Activated CD4-positive, alpha-beta T cell treated with anti-CD3 and anti-CD28 coated beads, Interleukin-2, amount 10 ng/mL, durations not matched to agents 24 days and 14 days (primary cell): ENCODE results near the gene CNIH3. TPM values are rescaled to one million over a fixed set of nuclear protein-coding genes. Genes with fewer than 3 reads are reported as not detected.
A peak's percentile ranks its signal among the peaks of the same experiment; 100 is the strongest.

Source experiments
- DNase-seq: peaks from one replicate; pipeline ENCODE4 v3.0.0; 2022
- H3K27ac Mint-ChIP-seq: one replicate; pipeline ENCODE4 v1.8.0; 2022; ENCODE audit warnings: mild to moderate bottlenecking, mixed read lengths
- H3K27me3 Mint-ChIP-seq: one replicate; pipeline ENCODE4 v1.8.0; 2022; ENCODE audit warnings: mixed read lengths
- H3K36me3 Mint-ChIP-seq: one replicate; pipeline ENCODE4 v1.8.0; 2022; ENCODE audit warnings: low read depth, mild to moderate bottlenecking, mixed read lengths
- H3K4me1 Mint-ChIP-seq: one replicate; pipeline ENCODE4 v1.8.0; 2021; ENCODE audit warnings: mixed read lengths
- H3K4me3 Mint-ChIP-seq: one replicate; pipeline ENCODE4 v1.8.0; 2022; ENCODE audit warnings: mild to moderate bottlenecking, moderate library complexity, mixed read lengths
- H3K9me3 Mint-ChIP-seq: one replicate; pipeline ENCODE4 v1.8.0; 2021; ENCODE audit warnings: mixed read lengths
- intact Hi-C: fragments of 100-400 bp; cut with micrococcal nuclease; formaldehyde crosslinking; loops from one replicate; pipeline ENCODE4 v1.15.1; 2023
- total RNA-seq: library from RNA; stranded (reverse); gene quantifications from 2 replicates; pipeline ENCODE4 v1.2.3, GENCODE V29; 2022

Gene CNIH3
- total RNA-seq, 1 donor from 2014 or later, result 1.1 TPM

- peaks cover 21% of the 10 kb centered on the region for H3K4me1 Mint-ChIP-seq
- intact Hi-C loops, result loop anchor here (5.0 kb wide), 1 partner anchor 128 kb away; no protein-coding TSS in a partner anchor
- no peak for DNase-seq
- H3K9me3 Mint-ChIP-seq, result no peaks in the 10 kb centered on the region
- H3K4me3 Mint-ChIP-seq, result no peak overlapping the region
- H3K36me3 Mint-ChIP-seq, result no peaks in the 10 kb centered on the region
- H3K27me3 Mint-ChIP-seq, result peaks cover 23% of the 10 kb centered on the region
- no peak overlapping the region for H3K27ac Mint-ChIP-seq
These were observed 24.5 kb downstream of the CNIH3 start for GRCh38 chr1:224640587-224640986.

DNA sequence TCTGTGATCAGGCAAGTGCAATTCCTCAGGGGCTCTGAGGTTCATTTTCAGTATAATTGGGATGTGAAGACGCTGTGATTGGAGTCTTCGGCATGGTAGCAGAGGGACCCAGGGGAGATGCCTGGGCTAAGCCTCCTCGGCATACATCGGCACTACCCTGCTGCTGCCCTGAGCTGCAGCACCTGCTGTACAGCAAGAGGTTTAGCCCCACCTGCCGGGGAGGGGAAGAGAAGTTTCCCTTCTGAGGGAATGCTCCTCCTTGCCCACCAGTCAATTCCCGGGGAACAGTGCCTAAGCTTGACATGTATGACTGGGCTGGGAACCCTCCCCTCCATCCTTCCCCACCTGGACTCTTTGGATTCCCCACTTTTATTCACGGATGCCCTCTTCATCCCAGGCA is 24.9 kb downstream of the CNIH3 start:
- DNase-seq, result no peak
- Mint-ChIP-seq H3K27ac (no peak overlapping the region), H3K9me3 (no peaks in the 10 kb centered on the region), H3K4me3 (no peak overlapping the region), H3K27me3 (peaks cover 23% of the 10 kb centered on the region), H3K4me1 (peaks cover 21% of the 10 kb centered on the region), H3K36me3 (no peaks in the 10 kb centered on the region)
- intact Hi-C loops, result loop anchor here (5.0 kb wide), 1 partner anchor 129 kb away; no protein-coding TSS in a partner anchor

DNA sequence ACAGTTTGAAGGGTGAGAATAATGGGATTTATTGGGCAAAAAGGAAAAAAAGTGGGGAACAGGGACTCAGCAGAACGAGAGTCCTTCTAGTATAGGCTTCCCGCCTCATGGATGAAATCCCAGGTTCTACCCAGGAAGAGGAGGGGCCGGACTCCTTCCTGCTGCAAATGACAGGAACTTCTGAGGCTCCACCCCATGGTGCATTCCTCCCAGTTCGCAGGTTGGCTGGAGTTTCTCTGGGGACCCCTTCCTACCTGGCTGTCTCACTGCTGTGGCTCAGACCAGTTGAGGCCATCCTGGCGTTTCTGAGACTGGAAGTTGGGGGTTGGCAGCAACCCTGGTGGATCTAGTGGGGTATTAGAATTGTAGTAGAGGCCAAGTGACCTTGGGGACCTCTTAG is 27.5 kb downstream of the CNIH3 start:
- intact Hi-C loops, result loop anchor here (2.0 to 5.0 kb wide), 2 partner anchors 131 to 207 kb away; no protein-coding TSS in a partner anchor
- H3K36me3 Mint-ChIP-seq, result no peaks in the 10 kb centered on the region
- no peak overlapping the region for H3K27ac Mint-ChIP-seq
- H3K9me3 Mint-ChIP-seq, result no peaks in the 10 kb centered on the region
- H3K27me3 Mint-ChIP-seq, result peaks cover 20% of the 10 kb centered on the region
- DNase-seq, result no peak
- H3K4me3 Mint-ChIP-seq, result no peak overlapping the region
- H3K4me1 Mint-ChIP-seq, result peaks cover 11% of the 10 kb centered on the region

DNA sequence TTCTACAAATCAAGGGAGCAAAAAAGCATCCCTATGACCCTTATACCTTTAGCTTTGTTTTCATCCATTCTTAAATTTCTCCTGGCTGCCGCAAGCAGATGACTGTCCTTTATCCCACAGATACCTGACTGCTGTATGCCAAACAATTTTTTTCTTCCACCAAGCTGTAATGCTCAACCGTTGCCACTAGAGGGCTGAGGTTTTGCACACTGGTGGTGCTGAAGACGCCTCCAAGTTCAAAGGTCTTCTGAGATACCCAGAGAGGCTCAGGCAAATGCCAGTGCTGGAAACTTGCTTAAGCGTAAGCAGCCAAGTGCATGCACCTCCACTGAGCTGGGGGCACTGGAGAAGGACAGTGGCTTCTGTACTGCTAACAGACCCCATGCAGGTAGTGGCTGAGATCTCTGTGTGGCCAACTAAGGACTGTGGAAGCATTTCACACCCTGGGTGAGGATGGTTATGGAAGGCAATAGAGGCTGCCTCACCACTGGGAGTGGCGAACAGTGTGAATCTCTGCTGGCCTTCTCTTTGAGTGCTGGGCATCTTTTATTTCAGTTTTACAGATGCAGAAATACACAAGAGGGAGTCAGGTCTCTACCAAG is 28.5 kb downstream of the CNIH3 start:
- no peak overlapping the region for H3K27ac Mint-ChIP-seq
- H3K4me1 Mint-ChIP-seq, result peaks cover 8% of the 10 kb centered on the region
- peak; percentile 89 for DNase-seq
- no peaks in the 10 kb centered on the region for H3K9me3 Mint-ChIP-seq
- peaks cover 17% of the 10 kb centered on the region for H3K27me3 Mint-ChIP-seq
- no peaks in the 10 kb centered on the region for H3K36me3 Mint-ChIP-seq
- no peak overlapping the region for H3K4me3 Mint-ChIP-seq
- intact Hi-C loops, result loop anchor here (2.0 to 5.0 kb wide), 2 partner anchors 132 to 206 kb away; no protein-coding TSS in a partner anchor

DNA sequence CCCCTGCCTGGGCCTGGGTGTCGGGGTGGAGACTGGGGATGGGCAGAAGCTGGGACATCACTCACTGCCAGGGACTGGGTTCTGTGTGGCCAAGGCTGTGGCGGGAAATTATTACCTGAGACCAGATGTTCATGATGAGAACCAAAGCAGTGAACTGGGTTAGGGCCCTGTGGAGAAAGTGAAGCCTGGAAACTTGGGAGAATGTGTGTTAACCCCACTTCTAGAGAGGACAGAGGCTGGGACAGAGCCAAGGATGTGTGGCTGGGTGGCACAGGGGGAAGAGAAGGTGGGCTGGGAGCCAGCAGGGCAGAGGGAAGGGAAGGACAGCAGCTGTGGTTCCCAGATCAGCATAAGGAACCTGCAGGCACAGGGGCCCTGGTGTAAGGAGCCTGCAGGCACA is 31.3 kb downstream of the CNIH3 start:
- Mint-ChIP-seq H3K4me3 (no peak overlapping the region), H3K9me3 (no peaks in the 10 kb centered on the region), H3K36me3 (no peaks in the 10 kb centered on the region), H3K27me3 (peaks cover 12% of the 10 kb centered on the region), H3K4me1 (no peaks in the 10 kb centered on the region), H3K27ac (no peak overlapping the region)
- intact Hi-C loops, result no loop called here
- DNase-seq, result no peak

- Mint-ChIP-seq H3K4me3 (no peak overlapping the region), H3K4me1 (no peaks in the 10 kb centered on the region), H3K27ac (no peak overlapping the region), H3K36me3 (no peaks in the 10 kb centered on the region), H3K9me3 (no peaks in the 10 kb centered on the region), H3K27me3 (peaks cover 14% of the 10 kb centered on the region)
- intact Hi-C loops, result no loop called here
- DNase-seq, result no peak
These were observed 34.2 kb downstream of the CNIH3 start for GRCh38 chr1:224650290-224650689.

DNA sequence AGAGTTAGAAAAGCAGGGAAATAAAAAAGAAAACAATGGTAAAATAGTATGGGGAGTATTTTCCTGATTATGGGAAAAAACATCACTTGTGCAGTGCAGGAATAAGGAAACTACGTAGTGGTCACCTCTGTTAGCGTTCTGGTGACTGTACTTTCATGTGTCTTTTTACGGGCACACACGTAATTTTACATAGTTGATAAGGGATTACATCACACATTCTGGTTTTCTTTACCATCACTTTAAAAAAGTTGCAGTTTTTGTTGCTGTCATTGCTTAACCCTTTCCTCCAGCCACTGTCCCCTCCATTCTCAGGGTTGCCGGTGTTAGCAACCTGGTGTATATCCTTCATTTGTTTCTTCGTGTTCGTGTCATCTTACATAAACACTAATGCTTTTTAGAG is 35.1 kb downstream of the CNIH3 start:
- no peaks in the 10 kb centered on the region for H3K36me3 Mint-ChIP-seq
- H3K4me3 Mint-ChIP-seq, result no peak overlapping the region
- no peak for DNase-seq
- intact Hi-C loops, result no loop called here
- H3K27ac Mint-ChIP-seq, result no peak overlapping the region
- no peaks in the 10 kb centered on the region for H3K9me3 Mint-ChIP-seq
- no peaks in the 10 kb centered on the region for H3K4me1 Mint-ChIP-seq
- H3K27me3 Mint-ChIP-seq, result peaks cover 14% of the 10 kb centered on the region

- Mint-ChIP-seq H3K27ac (no peak overlapping the region), H3K4me3 (no peak overlapping the region), H3K36me3 (no peaks in the 10 kb centered on the region), H3K9me3 (no peaks in the 10 kb centered on the region), H3K4me1 (no peaks in the 10 kb centered on the region), H3K27me3 (peaks cover 24% of the 10 kb centered on the region)
- intact Hi-C loops, result no loop called here
- DNase-seq, result no peak
These were observed 40.3 kb downstream of the CNIH3 start for GRCh38 chr1:224656392-224656791.

DNA sequence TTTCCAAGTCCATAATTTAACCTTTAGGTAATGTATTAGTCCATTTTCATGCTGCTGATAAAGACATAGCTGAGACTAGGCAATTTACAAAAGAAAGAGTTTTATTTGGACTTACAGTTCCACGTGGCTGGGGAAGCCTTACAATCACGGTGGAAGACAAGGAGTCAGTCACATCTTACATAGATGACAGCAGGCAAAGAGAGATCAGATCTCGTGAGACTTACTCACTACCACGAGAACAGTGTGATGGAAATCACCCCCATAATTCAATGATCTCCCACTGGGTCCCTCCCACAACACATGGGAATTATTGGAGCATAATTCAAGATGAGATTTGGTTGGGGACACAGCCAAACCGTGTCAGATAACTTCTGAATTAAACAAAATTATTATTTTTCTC is 44.0 kb downstream of the CNIH3 start:
- Mint-ChIP-seq H3K36me3 (no peaks in the 10 kb centered on the region), H3K4me3 (no peak overlapping the region), H3K27me3 (peaks cover 36% of the 10 kb centered on the region), H3K9me3 (no peaks in the 10 kb centered on the region), H3K27ac (no peak overlapping the region), H3K4me1 (no peaks in the 10 kb centered on the region)
- intact Hi-C loops, result no loop called here
- no peak for DNase-seq

- no peaks in the 10 kb centered on the region for H3K36me3 Mint-ChIP-seq
These were observed 46.8 kb downstream of the CNIH3 start for GRCh38 chr1:224662870-224663269.

DNA sequence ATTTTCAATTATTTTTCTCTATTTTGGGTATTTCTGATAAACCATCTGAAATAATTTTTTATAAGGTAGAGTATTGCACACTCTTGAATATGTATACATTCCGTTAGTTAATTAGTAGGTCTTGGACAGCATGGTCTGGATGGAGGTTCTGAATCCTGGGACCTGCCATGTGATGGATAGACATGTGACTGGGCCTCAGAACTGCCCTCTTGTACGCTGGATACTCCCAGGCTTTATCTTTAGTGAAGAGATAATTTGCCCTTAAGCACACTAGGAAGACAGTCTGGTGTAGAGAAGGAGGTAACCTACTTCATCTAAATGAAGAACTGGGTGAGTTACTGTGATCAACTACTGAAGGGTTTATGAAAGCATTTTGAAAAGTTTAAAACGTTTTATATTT is 48.9 kb downstream of the CNIH3 start:
- no peak overlapping the region for H3K27ac Mint-ChIP-seq
- no peaks in the 10 kb centered on the region for H3K9me3 Mint-ChIP-seq
- H3K36me3 Mint-ChIP-seq, result no peaks in the 10 kb centered on the region
- intact Hi-C loops, result no loop called here
- no peak overlapping the region for H3K4me3 Mint-ChIP-seq
- H3K4me1 Mint-ChIP-seq, result no peaks in the 10 kb centered on the region
- H3K27me3 Mint-ChIP-seq, result peaks cover 26% of the 10 kb centered on the region
- DNase-seq, result no peak

More at GRCh38 chr1:224662870-224663269, 46.8 kb downstream of the CNIH3 start:
- Mint-ChIP-seq H3K27me3 (peaks cover 32% of the 10 kb centered on the region), H3K4me3 (no peak overlapping the region), H3K4me1 (no peaks in the 10 kb centered on the region), H3K27ac (no peak overlapping the region), H3K9me3 (no peaks in the 10 kb centered on the region)
- no peak for DNase-seq
- intact Hi-C loops, result no loop called here

- no peak overlapping the region for H3K4me3 Mint-ChIP-seq
- no peaks in the 10 kb centered on the region for H3K9me3 Mint-ChIP-seq
- peaks cover 22% of the 10 kb centered on the region for H3K27me3 Mint-ChIP-seq
These were observed 50.0 kb downstream of the CNIH3 start for GRCh38 chr1:224666078-224666477.

GRCh38 chr1:224666913-224667312 is 50.8 kb downstream of the CNIH3 start:
- intact Hi-C loops, result no loop called here
- H3K9me3 Mint-ChIP-seq, result no peaks in the 10 kb centered on the region
- no peak overlapping the region for H3K4me3 Mint-ChIP-seq
- H3K27me3 Mint-ChIP-seq, result peaks cover 17% of the 10 kb centered on the region
- H3K27ac Mint-ChIP-seq, result no peak overlapping the region
- no peaks in the 10 kb centered on the region for H3K4me1 Mint-ChIP-seq
- DNase-seq, result no peak
- no peaks in the 10 kb centered on the region for H3K36me3 Mint-ChIP-seq

More at GRCh38 chr1:224666078-224666477, 50.0 kb downstream of the CNIH3 start:
- Mint-ChIP-seq H3K27ac (no peak overlapping the region), H3K4me1 (no peaks in the 10 kb centered on the region), H3K36me3 (no peaks in the 10 kb centered on the region)
- DNase-seq, result no peak
- intact Hi-C loops, result no loop called here

- Mint-ChIP-seq H3K4me1 (no peaks in the 10 kb centered on the region), H3K4me3 (no peak overlapping the region), H3K36me3 (no peaks in the 10 kb centered on the region), H3K9me3 (no peaks in the 10 kb centered on the region), H3K27ac (no peak overlapping the region), H3K27me3 (peaks cover 19% of the 10 kb centered on the region)
- intact Hi-C loops, result no loop called here
- no peak for DNase-seq
These were observed 52.9 kb downstream of the CNIH3 start for GRCh38 chr1:224668984-224669383.

DNA sequence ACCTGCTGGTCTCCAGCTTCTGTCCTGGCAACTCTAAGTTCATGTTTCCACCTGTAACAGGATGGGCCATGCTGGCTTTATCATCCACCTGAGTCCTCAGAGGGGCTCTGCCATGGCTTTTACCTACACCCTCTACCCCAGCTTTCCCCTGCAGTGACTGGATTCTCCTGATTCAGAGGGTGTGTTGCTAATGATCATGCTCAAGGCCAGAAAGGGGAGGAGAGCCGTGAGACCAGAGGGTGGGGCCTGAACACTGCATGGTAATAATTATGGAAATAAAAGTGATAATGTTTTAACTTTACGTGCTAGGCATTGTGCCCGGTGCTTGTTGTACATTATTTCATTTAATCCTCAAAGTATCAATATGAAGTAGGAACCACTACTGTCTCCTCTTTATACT is 53.3 kb downstream of the CNIH3 start:
- Mint-ChIP-seq H3K27ac (no peak overlapping the region), H3K9me3 (no peaks in the 10 kb centered on the region)

More for the DNA sequence above, 53.3 kb downstream of the CNIH3 start:
- intact Hi-C loops, result no loop called here
- DNase-seq, result no peak
- no peaks in the 10 kb centered on the region for H3K4me1 Mint-ChIP-seq
- H3K27me3 Mint-ChIP-seq, result peaks cover 18% of the 10 kb centered on the region
- no peaks in the 10 kb centered on the region for H3K36me3 Mint-ChIP-seq
- H3K4me3 Mint-ChIP-seq, result no peak overlapping the region
